ENCODE results near the gene CETN1.

Gene CETN1

DNA sequence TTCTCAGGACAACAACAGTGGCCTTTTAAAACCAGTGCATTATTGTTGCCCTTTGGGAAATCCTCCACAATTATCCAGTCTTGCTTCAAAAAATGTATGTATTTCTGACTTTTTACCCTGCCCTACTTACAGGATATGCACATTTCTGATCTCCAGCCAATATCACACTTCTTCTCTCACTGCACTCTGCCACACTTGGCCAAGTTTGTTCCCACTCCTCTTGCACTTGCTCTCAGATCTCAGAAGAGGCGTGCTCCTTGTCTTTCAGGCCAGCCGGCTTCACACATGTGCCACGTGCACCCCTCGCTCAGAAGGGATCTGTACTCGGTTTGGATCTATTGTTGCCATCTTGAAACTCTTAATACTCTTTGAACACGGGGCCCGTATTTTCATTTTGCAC is 32.0 kb downstream of the CETN1 start:
- Histone ChIP-seq H3K9me2 (replicated peaks; ENCODE audit: insufficient read depth, low read length) (no peaks in the 10 kb centered on the region), H3K27ac (ENCODE audit: low read depth, low read length) (no peak overlapping the region), H4K20me1 (ENCODE audit: low read depth, low read length) (no peaks in the 10 kb centered on the region), H3K79me2 (ENCODE audit: insufficient read depth, low read length) (no peaks in the 10 kb centered on the region), H3K36me3 (ENCODE audit: low read length) (no peaks in the 10 kb centered on the region), H3K4me2 (ENCODE audit: low read depth, low read length, poor library complexity, severe bottlenecking) (no peak overlapping the region), H3K27me3 (ENCODE audit: low read length) (no peaks in the 10 kb centered on the region), H3F3A (ENCODE audit: insufficient read depth) (no peaks in the 10 kb centered on the region), H3K9ac (ENCODE audit: low read length) (no peak overlapping the region), H3K9me3 (ENCODE audit: insufficient read depth, low read length) (no peaks in the 10 kb centered on the region), H3K4me3 (ENCODE audit: insufficient read depth, low read length, poor library complexity, severe bottlenecking) (no peak overlapping the region), H2AFZ (ENCODE audit: low read depth, low read length, severe bottlenecking) (no peak overlapping the region)
- TF ChIP-seq, protein P1, sequence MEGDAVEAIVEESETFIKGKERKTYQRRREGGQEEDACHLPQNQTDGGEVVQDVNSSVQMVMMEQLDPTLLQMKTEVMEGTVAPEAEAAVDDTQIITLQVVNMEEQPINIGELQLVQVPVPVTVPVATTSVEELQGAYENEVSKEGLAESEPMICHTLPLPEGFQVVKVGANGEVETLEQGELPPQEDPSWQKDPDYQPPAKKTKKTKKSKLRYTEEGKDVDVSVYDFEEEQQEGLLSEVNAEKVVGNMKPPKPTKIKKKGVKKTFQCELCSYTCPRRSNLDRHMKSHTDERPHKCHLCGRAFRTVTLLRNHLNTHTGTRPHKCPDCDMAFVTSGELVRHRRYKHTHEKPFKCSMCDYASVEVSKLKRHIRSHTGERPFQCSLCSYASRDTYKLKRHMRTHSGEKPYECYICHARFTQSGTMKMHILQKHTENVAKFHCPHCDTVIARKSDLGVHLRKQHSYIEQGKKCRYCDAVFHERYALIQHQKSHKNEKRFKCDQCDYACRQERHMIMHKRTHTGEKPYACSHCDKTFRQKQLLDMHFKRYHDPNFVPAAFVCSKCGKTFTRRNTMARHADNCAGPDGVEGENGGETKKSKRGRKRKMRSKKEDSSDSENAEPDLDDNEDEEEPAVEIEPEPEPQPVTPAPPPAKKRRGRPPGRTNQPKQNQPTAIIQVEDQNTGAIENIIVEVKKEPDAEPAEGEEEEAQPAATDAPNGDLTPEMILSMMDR (IDR thresholded peaks at IDR 0.05; ENCODE audit: insufficient read depth, low read length, poor library complexity, severe bottlenecking), result no peak
- TF ChIP-seq EZH2phosphoT487 (conservative IDR thresholded peaks at IDR 0.05; ENCODE audit: low read length), result no peak

DNA sequence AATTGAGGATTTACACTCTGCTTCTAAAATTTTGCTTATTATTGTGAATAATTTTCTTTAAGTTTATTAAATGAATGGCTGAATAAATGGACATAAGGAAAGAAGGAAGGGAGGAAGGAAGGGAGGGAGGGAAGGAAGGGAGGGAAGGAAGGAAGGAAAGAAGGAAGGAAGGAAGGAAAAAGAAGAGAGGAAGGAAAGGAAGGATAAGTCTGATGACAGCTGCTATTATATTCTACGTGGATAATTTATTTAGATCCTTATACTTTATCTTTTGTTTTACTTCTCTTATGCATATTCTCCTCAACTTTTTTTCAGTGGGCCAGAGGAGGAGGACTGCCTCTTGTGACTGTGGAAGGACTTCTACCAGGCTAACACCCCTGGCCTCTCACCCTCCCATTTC is 34.0 kb downstream of the CETN1 start:
- TF ChIP-seq, protein P1 (IDR thresholded peaks at IDR 0.05; ENCODE audit: insufficient read depth, low read length, poor library complexity, severe bottlenecking), result no peak
- no peaks in the 10 kb centered on the region for H4K20me1 ChIP-seq (ENCODE audit: low read depth, low read length)
- H2AFZ ChIP-seq (ENCODE audit: low read depth, low read length, severe bottlenecking), result no peak overlapping the region
- no peak overlapping the region for H3K4me2 ChIP-seq (ENCODE audit: low read depth, low read length, poor library complexity, severe bottlenecking)
- no peaks in the 10 kb centered on the region for H3K9me3 ChIP-seq (ENCODE audit: insufficient read depth, low read length)
- H3K9ac ChIP-seq (ENCODE audit: low read length), result no peak overlapping the region
- no peak overlapping the region for H3K4me3 ChIP-seq (ENCODE audit: insufficient read depth, low read length, poor library complexity, severe bottlenecking)
- H3K36me3 ChIP-seq (ENCODE audit: low read length), result no peaks in the 10 kb centered on the region
- H3K79me2 ChIP-seq (ENCODE audit: insufficient read depth, low read length), result no peaks in the 10 kb centered on the region
- no peaks in the 10 kb centered on the region for H3F3A ChIP-seq (ENCODE audit: insufficient read depth)
- no peaks in the 10 kb centered on the region for H3K27me3 ChIP-seq (ENCODE audit: low read length)
- H3K27ac ChIP-seq (ENCODE audit: low read depth, low read length), result no peak overlapping the region
- no peaks in the 10 kb centered on the region for H3K9me2 ChIP-seq (replicated peaks; ENCODE audit: insufficient read depth, low read length)

DNA sequence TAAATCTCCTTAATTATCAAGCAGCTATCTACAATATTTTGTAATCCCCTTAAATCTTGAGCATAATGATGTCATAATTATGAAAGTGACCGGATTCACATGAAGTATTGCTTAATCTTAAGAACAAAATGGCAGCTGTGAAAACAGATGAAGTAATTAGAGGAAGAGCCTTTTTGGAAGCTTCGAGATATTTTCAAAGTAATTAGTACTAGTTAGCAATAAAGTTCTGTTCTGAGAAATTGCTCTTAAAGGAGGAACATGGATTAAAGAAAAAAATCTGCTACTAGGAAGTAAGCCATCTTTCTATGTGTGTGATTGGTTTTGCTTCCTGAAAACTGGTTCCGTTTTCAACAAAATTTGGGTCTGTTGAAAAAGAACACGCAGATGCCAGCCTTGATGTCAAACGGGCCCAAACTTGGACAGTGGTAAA is 34.9 kb downstream of the CETN1 start:
- H2AFZ ChIP-seq (ENCODE audit: low read depth, low read length, severe bottlenecking), result no peak overlapping the region
- no peak overlapping the region for H3K4me3 ChIP-seq (ENCODE audit: insufficient read depth, low read length, poor library complexity, severe bottlenecking)
- TF ChIP-seq EZH2phosphoT487 (conservative IDR thresholded peaks at IDR 0.05; ENCODE audit: low read length), result no peak
- TF ChIP-seq, protein P1 (IDR thresholded peaks at IDR 0.05; ENCODE audit: insufficient read depth, low read length, poor library complexity, severe bottlenecking), result no peak
- H3F3A ChIP-seq (ENCODE audit: insufficient read depth), result no peaks in the 10 kb centered on the region
- no peaks in the 10 kb centered on the region for H3K9me3 ChIP-seq (ENCODE audit: insufficient read depth, low read length)
- no peaks in the 10 kb centered on the region for H3K36me3 ChIP-seq (ENCODE audit: low read length)
- H3K9me2 ChIP-seq (replicated peaks; ENCODE audit: insufficient read depth, low read length), result no peaks in the 10 kb centered on the region
- H3K27ac ChIP-seq (ENCODE audit: low read depth, low read length), result no peak overlapping the region
- no peak overlapping the region for H3K9ac ChIP-seq (ENCODE audit: low read length)
- no peaks in the 10 kb centered on the region for H3K79me2 ChIP-seq (ENCODE audit: insufficient read depth, low read length)
- H3K27me3 ChIP-seq (ENCODE audit: low read length), result no peaks in the 10 kb centered on the region
- no peak overlapping the region for H3K4me2 ChIP-seq (ENCODE audit: low read depth, low read length, poor library complexity, severe bottlenecking)
- no peaks in the 10 kb centered on the region for H4K20me1 ChIP-seq (ENCODE audit: low read depth, low read length)

DNA sequence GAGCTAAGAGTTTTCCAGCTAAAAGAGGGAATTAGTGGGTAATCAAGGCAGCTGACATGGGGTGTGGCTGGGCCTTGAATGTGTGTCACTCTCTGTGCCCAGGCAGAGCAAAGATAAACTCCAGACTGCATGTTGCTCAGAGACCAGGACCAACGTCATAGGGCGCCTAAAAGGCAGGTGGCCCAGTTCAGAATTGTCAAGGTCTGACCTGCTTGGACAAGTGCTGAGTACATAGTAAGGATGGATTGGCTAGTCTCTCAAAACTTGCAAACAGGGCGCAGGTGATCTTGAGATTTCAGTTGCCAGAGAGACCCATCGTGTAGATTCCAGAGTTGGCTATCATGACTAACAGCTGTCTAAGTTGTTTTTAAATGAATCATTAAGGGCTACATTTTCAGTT is 35.6 kb downstream of the CETN1 start:
- Histone ChIP-seq H4K20me1 (ENCODE audit: low read depth, low read length) (no peaks in the 10 kb centered on the region), H3F3A (ENCODE audit: insufficient read depth) (no peaks in the 10 kb centered on the region), H2AFZ (ENCODE audit: low read depth, low read length, severe bottlenecking) (no peak overlapping the region), H3K27me3 (ENCODE audit: low read length) (no peaks in the 10 kb centered on the region), H3K4me3 (ENCODE audit: insufficient read depth, low read length, poor library complexity, severe bottlenecking) (no peak overlapping the region), H3K9me2 (replicated peaks; ENCODE audit: insufficient read depth, low read length) (no peaks in the 10 kb centered on the region), H3K79me2 (ENCODE audit: insufficient read depth, low read length) (no peaks in the 10 kb centered on the region), H3K9ac (ENCODE audit: low read length) (no peak overlapping the region), H3K27ac (ENCODE audit: low read depth, low read length) (no peak overlapping the region), H3K9me3 (ENCODE audit: insufficient read depth, low read length) (no peaks in the 10 kb centered on the region), H3K36me3 (ENCODE audit: low read length) (no peaks in the 10 kb centered on the region), H3K4me2 (ENCODE audit: low read depth, low read length, poor library complexity, severe bottlenecking) (no peak overlapping the region)
- TF ChIP-seq, protein P1 (IDR thresholded peaks at IDR 0.05; ENCODE audit: insufficient read depth, low read length, poor library complexity, severe bottlenecking), result no peak
- TF ChIP-seq EZH2phosphoT487 (conservative IDR thresholded peaks at IDR 0.05; ENCODE audit: low read length), result no peak
